ENCODE data around the gene DNAJC7.

The DNAJC7 gene

DNA sequence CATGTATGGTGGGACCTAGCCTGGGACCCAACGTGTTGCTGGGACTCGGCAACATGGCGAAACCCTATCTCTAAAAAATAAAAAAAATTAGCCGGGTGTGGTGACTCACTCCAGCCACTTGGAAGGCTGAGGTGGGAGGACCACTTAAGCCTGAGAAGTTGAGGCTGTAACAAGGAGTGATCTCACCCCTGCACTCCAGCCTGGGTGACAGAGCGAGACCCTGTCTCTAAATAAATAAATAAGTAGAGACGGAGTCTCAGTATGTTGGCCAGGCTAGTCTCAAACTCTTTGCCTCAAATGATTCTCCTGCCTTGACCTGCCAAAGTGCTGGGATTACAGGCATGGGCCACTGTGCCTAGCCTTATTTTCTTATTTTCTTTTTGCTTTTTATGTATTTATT is 60.7 kb downstream of the DNAJC7 start:
- Histone ChIP-seq H3K79me2 (ENCODE audit: insufficient read depth, low read length) (no peaks in the 10 kb centered on the region), H3K9ac (ENCODE audit: low read length) (no peak overlapping the region)

DNA sequence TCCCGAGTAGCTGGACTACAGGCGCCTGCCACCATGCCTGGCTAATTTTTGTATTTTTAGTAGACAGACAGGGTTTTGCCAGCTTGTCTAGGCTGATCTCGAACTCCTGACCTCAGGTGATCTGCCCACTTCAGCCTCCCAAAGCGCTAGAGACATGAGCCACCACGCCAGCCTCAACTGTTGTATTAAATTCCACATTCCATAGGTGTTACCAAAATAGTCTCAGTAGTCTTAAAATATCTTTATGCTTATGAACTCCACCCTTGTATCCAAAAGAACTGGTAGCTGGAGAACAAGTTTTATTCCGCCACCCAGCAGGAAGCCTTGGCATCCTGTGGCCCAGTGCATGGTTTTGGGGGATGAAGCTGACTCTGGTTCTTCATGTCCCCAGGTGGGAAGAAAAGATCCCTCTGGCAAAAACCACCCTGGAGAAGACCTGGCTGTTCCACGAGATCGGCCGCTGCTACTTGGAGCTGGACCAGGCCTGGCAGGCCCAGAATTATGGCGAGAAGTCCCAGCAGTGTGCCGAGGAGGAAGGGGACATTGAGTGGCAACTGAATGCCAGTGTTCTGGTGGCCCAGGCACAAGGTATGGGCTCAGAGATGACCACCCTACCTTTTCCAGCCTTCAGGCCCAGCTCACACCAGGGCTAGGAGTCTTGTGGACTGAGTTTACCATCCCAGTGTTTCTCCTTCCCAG is 68.3 kb downstream of the DNAJC7 start:
- Histone ChIP-seq H3K27ac (ENCODE audit: low read depth, low read length) (no peak overlapping the region), H3K9me2 (replicated peaks; ENCODE audit: insufficient read depth, low read length) (no peaks in the 10 kb centered on the region), H3K79me2 (ENCODE audit: insufficient read depth, low read length) (no peaks in the 10 kb centered on the region), H4K20me1 (ENCODE audit: low read depth, low read length) (no peaks in the 10 kb centered on the region), H3K4me3 (ENCODE audit: insufficient read depth, low read length, poor library complexity, severe bottlenecking) (no peak overlapping the region), H2AFZ (ENCODE audit: low read depth, low read length, severe bottlenecking) (no peak overlapping the region), H3K9me3 (ENCODE audit: insufficient read depth, low read length) (no peaks in the 10 kb centered on the region), H3K4me2 (ENCODE audit: low read depth, low read length, poor library complexity, severe bottlenecking) (no peak overlapping the region), H3K9ac (ENCODE audit: low read length) (no peak overlapping the region), H3F3A (ENCODE audit: insufficient read depth) (no peaks in the 10 kb centered on the region), H3K27me3 (ENCODE audit: low read length) (no peaks in the 10 kb centered on the region), H3K36me3 (ENCODE audit: low read length) (no peaks in the 10 kb centered on the region)
- no peak for TF ChIP-seq EZH2phosphoT487 (conservative IDR thresholded peaks at IDR 0.05; ENCODE audit: low read length)
- no peak for TF ChIP-seq CTCF (IDR thresholded peaks at IDR 0.05; ENCODE audit: insufficient read depth, low read length, poor library complexity, severe bottlenecking)

More for the DNA sequence above, 60.7 kb downstream of the DNAJC7 start:
- no peak overlapping the region for H2AFZ ChIP-seq (ENCODE audit: low read depth, low read length, severe bottlenecking)
- no peak overlapping the region for H3K4me3 ChIP-seq (ENCODE audit: insufficient read depth, low read length, poor library complexity, severe bottlenecking)
- no peaks in the 10 kb centered on the region for H3F3A ChIP-seq (ENCODE audit: insufficient read depth)
- H3K36me3 ChIP-seq (ENCODE audit: low read length), result no peaks in the 10 kb centered on the region
- H3K9me2 ChIP-seq (replicated peaks; ENCODE audit: insufficient read depth, low read length), result no peaks in the 10 kb centered on the region
- no peak overlapping the region for H3K27ac ChIP-seq (ENCODE audit: low read depth, low read length)
- H3K4me2 ChIP-seq (ENCODE audit: low read depth, low read length, poor library complexity, severe bottlenecking), result no peak overlapping the region
- no peaks in the 10 kb centered on the region for H3K27me3 ChIP-seq (ENCODE audit: low read length)
- TF ChIP-seq CTCF (IDR thresholded peaks at IDR 0.05; ENCODE audit: insufficient read depth, low read length, poor library complexity, severe bottlenecking) (no peak), EZH2phosphoT487 (conservative IDR thresholded peaks at IDR 0.05; ENCODE audit: low read length) (no peak)
- H4K20me1 ChIP-seq (ENCODE audit: low read depth, low read length), result no peaks in the 10 kb centered on the region
- no peaks in the 10 kb centered on the region for H3K9me3 ChIP-seq (ENCODE audit: insufficient read depth, low read length)

GRCh38 chr17:41944943-41945342 is 72.3 kb downstream of the DNAJC7 start:
- H4K20me1 ChIP-seq (ENCODE audit: low read depth, low read length), result no peaks in the 10 kb centered on the region
- H2AFZ ChIP-seq (ENCODE audit: low read depth, low read length, severe bottlenecking), result no peak overlapping the region
- H3K36me3 ChIP-seq (ENCODE audit: low read length), result no peaks in the 10 kb centered on the region
- H3K27ac ChIP-seq (ENCODE audit: low read depth, low read length), result no peak overlapping the region
- H3K4me2 ChIP-seq (ENCODE audit: low read depth, low read length, poor library complexity, severe bottlenecking), result no peak overlapping the region
- H3K79me2 ChIP-seq (ENCODE audit: insufficient read depth, low read length), result no peaks in the 10 kb centered on the region
- no peaks in the 10 kb centered on the region for H3K9me2 ChIP-seq (replicated peaks; ENCODE audit: insufficient read depth, low read length)
- no peaks in the 10 kb centered on the region for H3K27me3 ChIP-seq (ENCODE audit: low read length)
- H3F3A ChIP-seq (ENCODE audit: insufficient read depth), result no peaks in the 10 kb centered on the region
- H3K9ac ChIP-seq (ENCODE audit: low read length), result no peak overlapping the region
- H3K9me3 ChIP-seq (ENCODE audit: insufficient read depth, low read length), result no peaks in the 10 kb centered on the region
- no peak overlapping the region for H3K4me3 ChIP-seq (ENCODE audit: insufficient read depth, low read length, poor library complexity, severe bottlenecking)
- no peak for TF ChIP-seq EZH2phosphoT487 (conservative IDR thresholded peaks at IDR 0.05; ENCODE audit: low read length)
- no peak for TF ChIP-seq CTCF (IDR thresholded peaks at IDR 0.05; ENCODE audit: insufficient read depth, low read length, poor library complexity, severe bottlenecking)
